Loucy (cell line): Measurements from ENCODE around the gene RPTOR.

Experiments used
- EZH2phosphoT487 ChIP-seq: fragments of 200-600 bp; IDR thresholded peaks from 2 replicates; pipeline ENCODE4 v1.6.1; 2018; ENCODE audit warnings: antibody characterized with exemption, mild to moderate bottlenecking, moderate library complexity, borderline replicate concordance
- TF ChIP-seq, protein P1 (sequence below): fragments of 200-600 bp; sonication (generic); conservative IDR thresholded peaks from 2 replicates; pipeline ENCODE4 v1.5.1; 2014; ENCODE audit warnings: mild to moderate bottlenecking, antibody characterized with exemption, low read length

DNA sequence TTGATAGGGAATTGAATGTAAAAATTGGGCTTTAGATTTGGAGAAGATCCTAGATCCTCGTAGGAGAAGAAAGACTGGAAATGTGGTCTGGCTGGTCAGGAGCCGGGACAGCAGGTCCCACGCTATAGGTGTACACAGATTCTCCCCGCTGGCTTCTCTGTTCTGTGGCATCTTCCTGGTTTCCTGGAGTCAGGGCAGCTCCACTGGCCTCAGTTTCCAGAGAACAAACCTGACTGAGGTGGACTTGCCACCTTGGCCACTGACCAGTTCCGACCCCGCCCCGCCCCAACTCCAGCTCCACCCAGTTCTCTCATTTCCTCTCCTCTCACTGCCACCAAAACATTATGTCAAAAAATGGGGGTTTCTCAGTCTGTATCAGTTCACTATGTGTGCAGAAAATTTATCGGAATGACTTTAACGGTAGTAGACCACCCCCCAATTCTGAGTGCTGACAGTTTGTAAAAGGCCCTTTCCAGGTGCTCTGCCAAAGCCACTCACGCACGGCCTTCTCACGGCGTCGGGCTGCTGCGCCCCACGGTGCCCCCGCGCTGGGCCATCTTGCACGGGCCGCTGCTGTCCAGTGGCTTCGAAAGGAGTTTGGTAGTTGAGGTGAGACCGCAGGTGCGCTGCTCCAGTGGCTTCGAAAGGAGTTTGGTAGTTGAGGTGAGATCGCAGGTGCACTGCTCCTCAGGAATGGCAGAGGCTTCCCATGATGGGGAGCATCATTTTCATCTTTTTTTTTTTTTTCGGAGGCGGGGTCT lies 285.6 kb downstream of the RPTOR start:
- TF ChIP-seq, protein P1, sequence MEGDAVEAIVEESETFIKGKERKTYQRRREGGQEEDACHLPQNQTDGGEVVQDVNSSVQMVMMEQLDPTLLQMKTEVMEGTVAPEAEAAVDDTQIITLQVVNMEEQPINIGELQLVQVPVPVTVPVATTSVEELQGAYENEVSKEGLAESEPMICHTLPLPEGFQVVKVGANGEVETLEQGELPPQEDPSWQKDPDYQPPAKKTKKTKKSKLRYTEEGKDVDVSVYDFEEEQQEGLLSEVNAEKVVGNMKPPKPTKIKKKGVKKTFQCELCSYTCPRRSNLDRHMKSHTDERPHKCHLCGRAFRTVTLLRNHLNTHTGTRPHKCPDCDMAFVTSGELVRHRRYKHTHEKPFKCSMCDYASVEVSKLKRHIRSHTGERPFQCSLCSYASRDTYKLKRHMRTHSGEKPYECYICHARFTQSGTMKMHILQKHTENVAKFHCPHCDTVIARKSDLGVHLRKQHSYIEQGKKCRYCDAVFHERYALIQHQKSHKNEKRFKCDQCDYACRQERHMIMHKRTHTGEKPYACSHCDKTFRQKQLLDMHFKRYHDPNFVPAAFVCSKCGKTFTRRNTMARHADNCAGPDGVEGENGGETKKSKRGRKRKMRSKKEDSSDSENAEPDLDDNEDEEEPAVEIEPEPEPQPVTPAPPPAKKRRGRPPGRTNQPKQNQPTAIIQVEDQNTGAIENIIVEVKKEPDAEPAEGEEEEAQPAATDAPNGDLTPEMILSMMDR = no peak
- no peak for TF ChIP-seq EZH2phosphoT487
